ENCODE measurements around the gene TUG1.

GRCh38 chr22:30921108-30921507 lies 48.0 kb upstream of the TUG1 start:
- TF ChIP-seq SIN3A (IDR thresholded peaks at IDR 0.05; ENCODE audit: borderline replicate concordance, insufficient read depth, low read length) (no peak), POLR2AphosphoS5 (IDR thresholded peaks at IDR 0.05; ENCODE audit: low read depth, low read length) (no peak)

Measured in PFSK-1 (cell line).